Measurements from ENCODE around the gene C21orf91.
"Not testable (repeated sequence)": the region's sequence is repeated elsewhere in the genome, so short reads cannot be mapped to it uniquely, and the experiment has no call there.

Gene C21orf91

GRCh38 chr21:17775431-17776126 is 43.6 kb downstream of the C21orf91 start:
- no peak for DNase-seq

GRCh38 chr21:17775021-17775420 is 44.1 kb downstream of the C21orf91 start:
- DNase-seq: not testable (repeated sequence)

GRCh38 chr21:17769447-17769845 is 49.7 kb downstream of the C21orf91 start:
- no peak for DNase-seq

- DNase-seq: no peak
Observed at GRCh38 chr21:17768840-17769446, 50.2 kb downstream of the C21orf91 start.

GRCh38 chr21:17765207-17765606 is 53.9 kb downstream of the C21orf91 start:
- no peak for DNase-seq

GRCh38 chr21:17763288-17764037 is 55.7 kb downstream of the C21orf91 start:
- DNase-seq: no peak

GRCh38 chr21:17759511-17760178 is 59.5 kb downstream of the C21orf91 start:
- DNase-seq: no peak

- no peak for DNase-seq
Observed at GRCh38 chr21:17758683-17759082, 60.5 kb downstream of the C21orf91 start.

GRCh38 chr21:17757671-17758070 is 61.5 kb downstream of the C21orf91 start:
- no peak for DNase-seq

- no peak for DNase-seq
Observed at GRCh38 chr21:17753736-17754135, 65.4 kb downstream of the C21orf91 start.

- DNase-seq: no peak
Observed at GRCh38 chr21:17752171-17752570, 67.0 kb downstream of the C21orf91 start.

GRCh38 chr21:17746920-17747319 is 72.2 kb downstream of the C21orf91 start:
- DNase-seq: no peak

GRCh38 chr21:17745086-17745485 is 74.1 kb downstream of the C21orf91 start:
- DNase-seq: no peak

- no peak for DNase-seq
Observed at GRCh38 chr21:17742940-17743592, 76.1 kb downstream of the C21orf91 start.

GRCh38 chr21:17742181-17742580 is 77.0 kb downstream of the C21orf91 start:
- DNase-seq: no peak
